Activated effector memory CD4-positive, alpha-beta T cell treated with anti-CD3 and anti-CD28 coated beads, Interleukin-2, amount 50 U/mL, for 16 hours (primary cell): ENCODE results near the gene UGP2.
A peak's percentile ranks its signal among the peaks of the same experiment; 100 is the strongest.
"Not testable (repeated sequence)": the region's sequence is repeated elsewhere in the genome, so short reads cannot be mapped to it uniquely, and the experiment has no call there.

Source experiments
- DNase-seq: peaks from one replicate; pipeline ENCODE4 v3.0.0-alpha.2; 2020

UGP2 gene

DNA sequence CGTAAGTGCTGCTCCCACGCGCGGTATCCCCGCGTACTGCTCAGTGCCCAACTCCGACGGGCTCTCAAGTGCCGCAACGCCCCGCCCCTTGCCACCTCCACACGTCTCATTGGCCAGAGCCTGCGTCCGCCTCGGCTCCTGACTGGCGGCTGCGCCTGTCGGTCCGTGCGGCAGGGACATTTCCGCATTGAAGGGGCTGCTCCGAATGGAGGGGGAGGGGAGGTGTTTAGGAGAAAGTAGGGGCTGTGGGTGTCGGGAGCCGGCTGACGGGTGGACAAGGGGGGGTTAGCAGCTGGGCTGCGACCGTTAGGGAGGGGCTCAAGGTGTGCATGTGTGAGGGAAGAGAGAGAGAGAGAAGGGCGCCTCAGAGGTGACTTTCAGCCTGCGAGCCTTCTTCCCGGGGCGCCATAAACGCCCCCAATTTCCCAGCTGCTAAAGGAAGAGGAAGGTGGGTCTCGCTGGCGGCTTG is 877 bp upstream of the UGP2 start:
- peak; percentile 99 for DNase-seq

DNA sequence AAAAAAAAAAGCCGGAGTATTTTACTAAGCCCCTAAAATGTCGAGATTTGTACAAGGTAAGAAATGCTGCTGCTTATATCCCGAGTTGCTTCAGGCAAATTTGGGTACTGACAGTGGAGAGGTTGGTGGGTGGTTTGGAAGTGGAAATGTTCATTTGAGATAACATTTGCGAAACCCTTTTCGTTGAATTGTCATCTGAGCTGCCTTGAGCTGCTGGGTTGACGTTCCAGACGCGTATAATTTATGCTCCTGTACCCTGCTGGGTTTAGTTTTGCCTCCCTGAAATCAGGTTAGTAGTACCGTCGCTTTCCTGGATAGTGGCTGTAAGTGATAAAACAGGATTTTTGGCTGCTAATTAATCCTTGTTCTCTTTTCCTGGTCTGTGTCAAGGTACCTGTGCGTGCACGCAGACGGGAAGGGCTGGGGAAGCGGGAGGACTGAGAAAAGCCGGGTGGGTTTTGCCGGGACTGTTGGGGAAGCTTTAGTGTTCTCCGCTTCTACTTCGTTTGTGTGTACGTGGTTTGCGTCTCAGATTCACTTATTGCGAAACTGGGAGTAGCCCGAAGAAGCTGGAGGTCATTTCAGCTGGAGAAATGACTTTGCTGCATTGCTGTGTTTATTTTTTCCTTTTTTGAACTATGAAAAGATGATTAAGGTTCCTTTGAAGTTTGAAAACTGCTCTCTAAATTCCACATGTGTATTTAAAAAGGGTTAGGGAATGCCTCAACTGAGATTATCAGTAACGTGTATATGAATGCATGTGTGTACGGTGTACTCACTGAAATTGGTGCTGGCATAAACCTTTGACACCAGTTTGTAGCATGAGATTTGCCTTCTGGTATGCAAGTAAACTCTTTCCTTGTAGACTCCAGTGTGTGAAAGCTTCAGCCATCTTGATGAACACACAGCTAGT is 709 bp downstream of the UGP2 start:
- DNase-seq, result no peak

DNA sequence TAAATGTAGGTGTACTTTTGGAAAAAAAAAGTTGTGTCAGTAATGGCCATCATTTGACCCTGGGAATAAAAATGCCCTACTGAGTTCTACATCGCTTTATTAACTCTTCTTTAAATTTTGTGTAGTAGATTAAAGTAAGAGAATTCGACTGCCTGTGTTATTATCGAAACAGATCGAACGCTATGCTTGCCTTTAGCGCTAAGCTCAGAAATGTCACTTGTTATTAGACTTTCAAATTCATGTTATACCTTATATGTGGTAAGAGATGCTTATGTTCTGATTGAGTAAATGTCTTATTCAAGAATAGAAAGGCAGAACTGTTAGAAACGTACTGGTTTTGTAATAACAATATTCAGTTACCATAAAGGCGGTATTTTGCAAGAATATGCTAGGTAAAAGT is 1.4 kb downstream of the UGP2 start:
- no peak for DNase-seq

GRCh38 chr2:63843791-63844190 is 2.1 kb downstream of the UGP2 start:
- DNase-seq, result no peak

- DNase-seq, result no peak
Observed at GRCh38 chr2:63844616-63845015, 2.9 kb downstream of the UGP2 start.

GRCh38 chr2:63845866-63846265 is 4.2 kb downstream of the UGP2 start:
- DNase-seq, result no peak

DNA sequence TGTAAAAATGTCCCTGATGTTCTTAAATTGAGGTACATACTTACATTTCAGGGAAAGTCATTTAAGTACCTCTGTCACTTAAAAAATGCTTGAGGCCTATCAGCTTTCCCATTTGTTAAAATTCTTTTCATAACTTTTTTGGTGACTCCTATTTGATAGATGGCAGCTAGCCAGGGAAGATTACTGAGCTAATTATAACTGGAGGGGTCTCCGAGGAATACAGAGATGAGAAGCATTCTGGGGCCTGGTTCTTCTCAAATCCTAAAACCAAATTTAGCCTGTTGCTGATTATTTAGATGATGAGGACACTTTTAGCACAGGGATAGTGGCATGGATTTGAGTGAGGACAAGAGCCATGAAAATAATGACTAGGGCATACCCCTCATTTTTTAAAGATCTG is 4.8 kb downstream of the UGP2 start:
- no peak for DNase-seq

- DNase-seq, result not testable (repeated sequence)
Observed at GRCh38 chr2:63847571-63847970, 5.9 kb downstream of the UGP2 start.

- DNase-seq, result no peak
Observed at GRCh38 chr2:63849381-63850203, 7.9 kb downstream of the UGP2 start.

- no peak for DNase-seq
Observed at GRCh38 chr2:63850204-63850571, 8.5 kb downstream of the UGP2 start.

- no peak for DNase-seq
Observed at GRCh38 chr2:63850649-63851048, 9.0 kb downstream of the UGP2 start.

DNA sequence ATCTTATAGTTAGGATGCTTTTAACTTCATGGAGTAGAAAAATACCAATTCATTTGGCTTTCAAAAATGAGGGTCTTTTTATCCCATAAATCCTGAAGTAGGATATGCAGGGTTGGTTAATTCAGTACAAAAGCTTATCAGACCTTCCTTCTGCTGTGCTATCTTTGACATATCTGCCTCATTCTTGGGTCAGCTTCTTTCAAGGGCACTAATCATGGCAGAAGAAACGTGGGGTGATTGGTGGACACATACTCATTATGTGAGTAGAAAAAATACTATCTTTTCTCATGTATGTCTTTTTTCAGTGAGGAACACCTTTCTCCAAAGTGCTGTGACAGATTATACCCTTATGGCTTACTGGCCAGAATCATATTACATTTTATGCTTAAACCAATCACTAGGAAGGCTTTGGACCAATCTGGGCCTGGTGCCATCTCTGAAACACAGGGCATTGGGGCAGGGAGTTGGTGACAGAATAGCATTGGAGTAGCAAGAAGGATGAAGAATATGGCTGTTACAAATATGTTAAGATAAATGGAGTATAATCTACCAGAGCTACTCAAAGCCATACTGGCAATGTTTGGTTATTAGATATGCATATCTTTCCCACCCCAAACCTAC is 10.1 kb downstream of the UGP2 start:
- DNase-seq, result no peak

DNA sequence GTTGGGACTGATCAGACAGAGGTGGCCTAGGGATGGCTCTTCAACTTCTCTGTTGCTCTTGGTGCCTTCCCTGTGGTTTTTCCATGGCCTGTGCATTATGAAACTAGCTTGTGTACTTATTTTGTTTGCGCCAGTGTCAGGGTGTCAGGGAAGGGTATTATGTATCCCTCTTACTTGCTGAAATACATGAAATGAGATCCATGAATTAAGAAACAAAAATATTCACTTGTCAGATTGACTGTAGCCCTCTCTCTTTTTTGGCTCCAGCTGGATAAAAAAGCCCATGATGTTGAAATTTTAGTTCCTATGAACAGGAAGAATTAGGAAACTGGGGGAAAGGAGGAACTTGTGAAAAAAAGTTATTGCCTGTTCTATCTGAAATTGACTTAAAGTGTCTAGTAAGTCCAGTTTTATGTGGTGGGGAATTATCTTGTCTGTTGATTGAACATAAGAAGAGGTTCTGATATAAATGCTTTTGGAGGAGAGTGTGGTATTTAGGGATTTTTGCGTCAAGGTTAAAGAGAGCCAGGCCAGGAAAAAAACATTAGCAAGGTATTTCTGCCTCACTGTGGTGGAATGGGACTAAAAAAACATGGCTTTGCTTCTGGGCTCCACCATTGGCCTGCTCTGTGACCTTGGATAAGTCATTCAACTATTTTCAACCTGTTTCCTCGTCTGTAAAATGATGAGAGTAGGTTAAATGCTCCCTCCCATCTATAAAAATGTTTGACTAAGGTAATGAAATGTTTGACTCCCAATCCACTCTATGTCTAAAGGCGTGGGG is 12.0 kb downstream of the UGP2 start:
- no peak for DNase-seq

GRCh38 chr2:63855418-63856302 is 14.0 kb downstream of the UGP2 start:
- DNase-seq, result no peak

DNA sequence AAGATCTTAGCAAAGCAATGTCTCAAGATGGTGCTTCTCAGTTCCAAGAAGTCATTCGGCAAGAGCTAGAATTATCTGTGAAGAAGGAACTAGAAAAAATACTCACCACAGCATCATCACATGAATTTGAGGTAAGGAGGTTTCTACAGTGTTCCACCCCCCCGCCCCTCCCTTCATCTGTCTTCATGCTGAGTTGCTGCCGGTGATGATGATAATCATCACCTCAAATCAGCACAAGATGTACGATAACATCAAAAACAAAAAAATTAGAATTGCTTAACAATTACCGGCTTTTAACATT is 14.6 kb downstream of the UGP2 start:
- peak; percentile 73 for DNase-seq

- DNase-seq, result no peak
Observed at GRCh38 chr2:63858291-63858690, 16.6 kb downstream of the UGP2 start.

GRCh38 chr2:63861220-63861822 is 19.6 kb downstream of the UGP2 start:
- DNase-seq, result peak; percentile 79

DNA sequence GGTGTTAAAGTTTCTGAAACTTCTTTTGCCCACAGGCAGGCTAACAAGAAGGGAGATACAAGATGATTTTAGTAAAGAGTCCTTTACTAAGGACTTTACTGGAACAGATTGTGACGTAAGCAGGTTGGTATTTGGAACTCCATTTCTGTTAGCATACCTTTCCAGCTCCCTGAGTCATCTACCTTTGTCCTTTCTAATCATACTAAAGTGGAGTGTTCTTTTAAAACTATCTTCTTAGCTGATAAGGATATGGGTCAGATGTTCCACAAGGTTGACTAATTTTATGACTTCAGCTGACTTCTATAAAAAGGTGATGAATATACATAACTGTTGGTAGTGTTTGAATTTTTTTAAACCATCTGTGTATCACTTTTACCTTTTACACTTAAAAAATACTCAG is 21.1 kb downstream of the UGP2 start:
- no peak for DNase-seq

DNA sequence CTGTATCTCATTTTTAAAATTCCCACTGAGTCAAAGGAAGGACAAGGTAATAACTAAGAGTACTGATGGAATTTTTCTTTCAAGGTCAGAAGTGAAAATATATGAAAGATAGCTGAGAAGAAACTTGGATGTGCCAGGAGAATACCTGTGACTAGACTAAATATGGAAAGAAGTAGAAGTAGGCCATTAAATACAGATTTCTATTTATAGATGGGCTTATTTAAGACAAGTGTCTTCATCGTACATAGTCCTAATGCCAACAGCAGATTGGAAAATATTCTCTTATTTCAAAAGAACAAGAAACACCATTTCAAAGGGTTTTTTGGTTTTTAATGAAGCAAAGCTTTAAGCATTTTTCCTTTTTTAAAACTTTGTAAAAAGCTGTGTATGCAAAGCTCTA is 22.0 kb downstream of the UGP2 start:
- DNase-seq, result no peak

- no peak for DNase-seq
Observed at GRCh38 chr2:63865159-63865799, 23.6 kb downstream of the UGP2 start.
